HepG2 (cell line): ENCODE data around the gene SLC18A3.

Source experiments
- TCF7 ChIP-seq: sonication (generic); IDR thresholded peaks from 2 replicates; pipeline ENCODE4 v1.6.1; 2016; ENCODE audit warnings: antibody characterized with exemption, low read depth
- ZBTB8A ChIP-seq: sonication (generic); formaldehyde crosslinking; IDR thresholded peaks from 2 replicates; pipeline ENCODE4 v1.4.0; 2020; ENCODE audit warnings: mild to moderate bottlenecking, low read depth, missing genetic modification reagents, borderline replicate concordance
- ZC3H4 ChIP-seq: sonication (generic); formaldehyde crosslinking; IDR thresholded peaks from 2 replicates; pipeline ENCODE4 v1.4.0; 2020; ENCODE audit warnings: missing genetic modification reagents, borderline replicate concordance
- ZNF556 ChIP-seq: sonication (generic); formaldehyde crosslinking; IDR thresholded peaks from 2 replicates; pipeline ENCODE4 v1.4.0; 2020; ENCODE audit warnings: mild to moderate bottlenecking, missing genetic modification reagents, borderline replicate concordance
- TF ChIP-seq, protein P1 (sequence below), 2 experiments: fragments of 450-650 bp in 1 of 2; sonication (generic) in 1 of 2; formaldehyde crosslinking in 1 of 2; IDR thresholded peaks; 2 replicates each; pipeline versions ENCODE4 v1.6.1 to v1.8.0; 2016 to 2022; ENCODE audit warnings: antibody characterized with exemption in 1 of 2, mild to moderate bottlenecking in 1 of 2, missing genetic modification reagents in 1 of 2

GRCh38 chr10:49610114-49610457, at the start of gene SLC18A3:
- TF ChIP-seq ZNF556 (CRISPR knock-in tag), result no peak
- TF ChIP-seq, protein P1, sequence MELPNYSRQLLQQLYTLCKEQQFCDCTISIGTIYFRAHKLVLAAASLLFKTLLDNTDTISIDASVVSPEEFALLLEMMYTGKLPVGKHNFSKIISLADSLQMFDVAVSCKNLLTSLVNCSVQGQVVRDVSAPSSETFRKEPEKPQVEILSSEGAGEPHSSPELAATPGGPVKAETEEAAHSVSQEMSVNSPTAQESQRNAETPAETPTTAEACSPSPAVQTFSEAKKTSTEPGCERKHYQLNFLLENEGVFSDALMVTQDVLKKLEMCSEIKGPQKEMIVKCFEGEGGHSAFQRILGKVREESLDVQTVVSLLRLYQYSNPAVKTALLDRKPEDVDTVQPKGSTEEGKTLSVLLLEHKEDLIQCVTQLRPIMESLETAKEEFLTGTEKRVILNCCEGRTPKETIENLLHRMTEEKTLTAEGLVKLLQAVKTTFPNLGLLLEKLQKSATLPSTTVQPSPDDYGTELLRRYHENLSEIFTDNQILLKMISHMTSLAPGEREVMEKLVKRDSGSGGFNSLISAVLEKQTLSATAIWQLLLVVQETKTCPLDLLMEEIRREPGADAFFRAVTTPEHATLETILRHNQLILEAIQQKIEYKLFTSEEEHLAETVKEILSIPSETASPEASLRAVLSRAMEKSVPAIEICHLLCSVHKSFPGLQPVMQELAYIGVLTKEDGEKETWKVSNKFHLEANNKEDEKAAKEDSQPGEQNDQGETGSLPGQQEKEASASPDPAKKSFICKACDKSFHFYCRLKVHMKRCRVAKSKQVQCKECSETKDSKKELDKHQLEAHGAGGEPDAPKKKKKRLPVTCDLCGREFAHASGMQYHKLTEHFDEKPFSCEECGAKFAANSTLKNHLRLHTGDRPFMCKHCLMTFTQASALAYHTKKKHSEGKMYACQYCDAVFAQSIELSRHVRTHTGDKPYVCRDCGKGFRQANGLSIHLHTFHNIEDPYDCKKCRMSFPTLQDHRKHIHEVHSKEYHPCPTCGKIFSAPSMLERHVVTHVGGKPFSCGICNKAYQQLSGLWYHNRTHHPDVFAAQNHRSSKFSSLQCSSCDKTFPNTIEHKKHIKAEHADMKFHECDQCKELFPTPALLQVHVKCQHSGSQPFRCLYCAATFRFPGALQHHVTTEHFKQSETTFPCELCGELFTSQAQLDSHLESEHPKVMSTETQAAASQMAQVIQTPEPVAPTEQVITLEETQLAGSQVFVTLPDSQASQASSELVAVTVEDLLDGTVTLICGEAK (IDR thresholded peaks at IDR 0.05), result no peak
- TF ChIP-seq, protein P1 (CRISPR knock-in tag; IDR thresholded peaks at IDR 0.05), result no peak
- TF ChIP-seq ZBTB8A (CRISPR knock-in tag), result no peak
- no peak for TF ChIP-seq TCF7
- TF ChIP-seq ZC3H4, result no peak
